ENCODE data around the gene SKP1.
A peak's percentile ranks its signal among the peaks of the same experiment; 100 is the strongest.

Gene SKP1

DNA sequence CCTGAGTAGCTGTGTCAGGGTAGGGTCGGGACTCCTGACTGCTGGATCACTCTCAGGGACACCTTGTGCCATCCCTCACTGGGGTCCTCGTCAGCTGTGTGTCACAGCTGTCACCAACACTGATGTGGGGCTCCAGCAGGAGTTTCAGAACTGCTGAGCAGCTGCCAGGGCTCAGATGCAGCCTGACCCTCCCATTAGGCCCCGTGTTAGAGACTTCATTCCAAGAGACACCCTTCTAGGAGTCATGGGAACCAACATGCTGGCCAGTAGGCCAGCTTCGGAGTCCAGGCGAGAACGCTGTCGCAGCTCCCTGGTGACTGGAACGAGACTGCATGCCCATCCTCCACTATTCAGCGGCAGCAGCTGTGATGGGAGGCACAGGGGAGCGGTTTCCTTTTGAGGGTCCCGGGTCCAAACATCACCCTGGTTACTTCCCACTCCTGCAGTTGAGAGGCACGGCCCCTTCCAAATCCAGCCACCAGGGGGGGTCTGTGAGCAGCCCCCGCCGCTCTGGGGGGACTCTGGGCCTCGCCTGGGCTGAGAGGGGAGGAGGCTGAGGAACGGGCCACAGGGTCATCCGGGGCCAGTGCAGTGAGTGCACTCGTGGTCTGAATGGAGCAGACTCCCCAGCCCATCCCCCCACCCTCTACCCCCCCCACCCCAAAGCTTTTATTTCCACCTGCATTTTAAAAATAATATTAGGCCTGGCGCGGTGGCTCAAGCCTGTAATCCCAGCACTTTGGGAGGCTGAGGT is 74.9 kb downstream of the SKP1 start:
- no peak overlapping the region for H3K4me3 Mint-ChIP-seq

DNA sequence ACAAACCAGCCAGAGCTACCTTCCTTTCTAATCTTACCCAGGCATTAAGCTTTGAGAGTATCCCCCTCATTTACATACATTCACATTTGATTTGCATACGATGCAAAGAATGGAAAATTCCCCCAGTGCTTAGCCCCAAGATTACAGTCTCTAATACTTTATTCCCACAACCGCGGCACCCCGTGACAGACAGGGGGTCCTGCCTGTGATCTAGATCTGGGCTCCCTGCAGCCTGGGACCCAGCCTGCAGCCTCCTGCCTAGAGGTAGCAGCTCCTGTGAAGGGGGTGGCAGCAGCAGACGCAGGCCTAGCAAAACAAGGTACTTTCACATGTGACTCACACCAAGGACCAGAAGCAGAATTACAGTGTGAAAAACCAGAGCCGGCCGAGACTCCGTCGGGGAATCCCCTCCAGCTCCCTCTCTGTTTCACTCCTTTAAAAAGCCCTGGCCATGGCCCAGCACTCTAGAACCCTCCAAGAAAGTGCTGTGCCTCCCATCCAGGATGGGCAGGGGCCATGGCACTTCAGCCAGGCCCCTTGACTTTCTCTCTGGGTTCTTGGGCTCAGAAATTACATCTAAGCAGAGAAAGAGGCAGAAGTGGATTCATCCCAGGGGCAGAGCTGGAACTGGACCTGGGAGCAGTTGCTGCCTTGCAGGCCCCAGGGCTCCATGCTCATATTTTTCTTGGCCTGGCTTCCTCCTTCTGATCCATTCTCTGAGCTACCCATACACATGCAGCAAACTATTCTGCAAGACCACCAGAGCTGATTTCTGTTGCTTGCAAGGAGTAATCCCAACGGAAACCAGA is 76.3 kb downstream of the SKP1 start:
- peak overlapping the region; percentile 55 for H3K4me3 Mint-ChIP-seq

More for the DNA sequence above, 74.9 kb downstream of the SKP1 start:
- H3K27ac Mint-ChIP-seq (ENCODE audit: low read depth), result peak overlapping the region; percentile 65
- peak; percentile 63 to 75 for DNase-seq (ENCODE audit: low spot score in 2 of 2)
- H3K4me1 Mint-ChIP-seq, result peaks cover 66% of the 10 kb centered on the region
- no peaks in the 10 kb centered on the region for H3K27me3 Mint-ChIP-seq
- H3K9me3 Mint-ChIP-seq, result no peaks in the 10 kb centered on the region
- peaks cover 10% of the 10 kb centered on the region for H3K36me3 Mint-ChIP-seq (ENCODE audit: insufficient read depth)
- no peak for ATAC-seq (replicated peaks; ENCODE audit: extremely low read depth, poor library complexity, severe bottlenecking)

DNA sequence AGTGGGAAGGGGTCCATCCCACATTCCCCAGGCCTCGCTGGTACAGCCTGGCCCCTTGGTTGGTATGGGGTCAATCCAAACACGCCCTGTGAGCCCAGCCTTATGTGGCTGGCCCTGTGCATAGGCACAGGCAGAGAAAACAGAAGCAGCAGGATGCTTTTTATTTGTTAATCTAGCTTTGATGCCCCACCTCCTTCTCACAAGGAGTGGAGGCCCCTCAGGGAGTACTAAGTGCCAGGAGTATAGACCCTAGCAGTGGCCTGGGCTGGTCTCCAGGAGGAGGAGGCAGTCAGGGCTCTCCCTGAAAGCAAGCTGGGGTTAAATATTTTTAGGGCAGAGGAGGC is 76.8 kb downstream of the SKP1 start:
- no peaks in the 10 kb centered on the region for H3K9me3 Mint-ChIP-seq
- no peaks in the 10 kb centered on the region for H3K27me3 Mint-ChIP-seq
- peak overlapping the region; percentile 55 for H3K4me3 Mint-ChIP-seq
- H3K36me3 Mint-ChIP-seq (ENCODE audit: insufficient read depth), result peaks cover 8% of the 10 kb centered on the region
- DNase-seq (ENCODE audit: low spot score in 2 of 2), result no peak
- peaks cover 53% of the 10 kb centered on the region for H3K4me1 Mint-ChIP-seq
- H3K27ac Mint-ChIP-seq (ENCODE audit: low read depth), result peak overlapping the region; percentile 75
- no peak for ATAC-seq (replicated peaks; ENCODE audit: extremely low read depth, poor library complexity, severe bottlenecking)

More for the DNA sequence above, 76.3 kb downstream of the SKP1 start:
- Mint-ChIP-seq H3K4me1 (peaks cover 59% of the 10 kb centered on the region), H3K27me3 (no peaks in the 10 kb centered on the region), H3K36me3 (ENCODE audit: insufficient read depth) (peaks cover 10% of the 10 kb centered on the region), H3K9me3 (no peaks in the 10 kb centered on the region), H3K27ac (ENCODE audit: low read depth) (peak overlapping the region; percentile 75)
- DNase-seq (ENCODE audit: low spot score in 2 of 2) (peak; percentile 62 to 78), ATAC-seq (replicated peaks; ENCODE audit: extremely low read depth, poor library complexity, severe bottlenecking) (peak; percentile 90)

GRCh38 chr5:134099288-134099872 is 77.4 kb downstream of the SKP1 start:
- DNase-seq (ENCODE audit: low spot score in 2 of 2) (no peak), ATAC-seq (replicated peaks; ENCODE audit: extremely low read depth, poor library complexity, severe bottlenecking) (no peak)
- peak overlapping the region; percentile 8 for H3K4me3 Mint-ChIP-seq
- no peaks in the 10 kb centered on the region for H3K9me3 Mint-ChIP-seq
- peaks cover 48% of the 10 kb centered on the region for H3K4me1 Mint-ChIP-seq
- H3K27ac Mint-ChIP-seq (ENCODE audit: low read depth), result peak overlapping the region; percentile 75
- H3K27me3 Mint-ChIP-seq, result no peaks in the 10 kb centered on the region
- peaks cover 8% of the 10 kb centered on the region for H3K36me3 Mint-ChIP-seq (ENCODE audit: insufficient read depth)
